Measurements from ENCODE around the gene KRTAP5-8. TPM values are rescaled to one million over a fixed set of nuclear protein-coding genes. Genes with fewer than 3 reads are reported as not detected.

Gene KRTAP5-8, protein sequence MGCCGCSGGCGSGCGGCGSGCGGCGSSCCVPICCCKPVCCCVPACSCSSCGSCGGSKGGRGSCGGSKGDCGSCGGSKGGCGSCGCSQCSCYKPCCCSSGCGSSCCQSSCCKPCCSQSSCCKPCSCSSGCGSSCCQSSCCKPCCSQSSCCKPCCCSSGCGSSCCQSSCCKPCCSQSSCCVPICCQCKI
- not detected in 2 replicates for total RNA-seq

GRCh38 chr11:71537977-71538665 is at the start of gene KRTAP5-8:
Gene KRTAP5-8 (plus strand): TSS chr11:71538025. CDS start chr11:71538056, 31 bp downstream.

DNA sequence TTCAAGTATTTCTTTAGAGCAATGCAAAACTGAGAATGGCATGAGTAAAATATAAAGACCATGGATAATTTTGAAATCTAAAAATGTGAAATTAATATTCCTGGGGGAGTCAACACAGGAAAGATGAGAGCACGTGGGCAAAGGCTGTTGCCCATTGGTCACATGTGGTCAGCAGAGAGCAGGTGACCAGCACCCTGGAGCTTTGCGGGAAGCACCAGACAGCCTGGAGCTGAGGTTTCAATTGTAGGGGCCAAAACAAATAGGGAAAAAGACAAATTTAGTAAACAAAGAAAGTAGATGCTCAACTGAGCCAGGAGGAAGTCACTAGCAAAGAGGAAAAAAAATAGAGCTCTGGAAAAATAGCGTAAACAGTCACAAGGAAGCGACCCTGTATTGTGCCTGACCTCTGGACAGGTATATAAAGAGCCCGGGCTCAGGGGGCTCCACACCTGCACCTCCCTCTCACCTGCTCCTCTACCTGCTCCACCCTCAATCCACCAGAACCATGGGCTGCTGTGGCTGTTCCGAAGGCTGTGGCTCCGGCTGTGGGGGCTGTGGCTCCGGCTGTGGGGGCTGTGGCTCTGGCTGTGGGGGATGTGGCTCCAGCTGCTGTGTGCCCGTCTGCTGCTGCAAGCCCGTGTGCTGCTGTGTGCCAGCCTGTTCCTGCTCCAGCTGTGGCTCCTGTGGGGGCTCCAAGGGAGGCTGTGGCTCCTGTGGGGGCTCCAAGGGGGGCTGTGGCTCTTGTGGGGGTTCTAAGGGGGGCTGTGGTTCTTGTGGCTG is 10.8 kb upstream of the KRTAP5-8 start, which contains the start of gene KRTAP5-7:
Gene KRTAP5-7 (plus strand): TSS at position 472 of the 780 bp plus-strand sequence. CDS start 34 bp downstream, at position 506.

DNA sequence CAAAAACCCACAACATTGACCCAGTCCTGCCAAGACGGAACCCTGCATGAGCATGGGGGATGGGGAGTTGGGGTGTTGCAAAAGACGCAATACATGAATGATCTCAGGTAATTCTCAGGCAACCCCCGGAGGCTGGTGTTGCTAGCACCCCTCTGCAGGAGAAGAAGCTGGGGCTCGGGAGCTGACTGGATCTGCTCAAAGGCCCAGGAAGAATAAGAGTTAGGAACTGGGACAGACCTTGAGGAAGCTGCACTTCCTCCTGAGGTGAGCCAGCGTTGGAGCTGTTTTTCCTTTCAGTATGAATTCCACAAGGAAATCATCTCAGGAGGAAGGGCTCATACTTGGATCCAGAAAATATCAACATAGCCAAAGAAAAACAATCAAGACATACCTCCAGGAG is 10.3 kb downstream of the KRTAP5-8 start, which contains the start of gene KRTAP5-9:
Gene KRTAP5-9 (plus strand): TSS at position 301 of the 400 bp plus-strand sequence. CDS start 238 bp downstream, outside the sequence.

DNA sequence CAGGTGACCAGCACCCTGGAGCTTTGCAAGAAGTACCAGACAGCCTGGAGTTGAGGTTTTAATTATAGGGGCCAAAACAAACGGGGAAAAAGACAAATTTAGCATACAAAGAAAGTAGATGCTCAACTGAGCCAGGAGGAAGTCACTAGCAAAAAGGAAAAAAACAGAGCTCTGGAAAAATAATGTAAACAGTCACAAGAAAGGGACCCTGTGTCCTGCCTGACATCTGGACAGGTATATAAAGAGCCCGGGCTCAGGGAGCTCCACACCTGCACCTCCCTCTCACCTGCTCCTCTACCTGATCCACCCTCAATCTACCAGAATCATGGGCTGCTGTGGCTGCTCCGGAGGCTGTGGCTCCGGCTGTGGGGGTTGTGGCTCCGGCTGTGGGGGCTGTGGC is 27.4 kb downstream of the KRTAP5-8 start, which contains the start of gene KRTAP5-10:
Gene KRTAP5-10 (plus strand): TSS at position 301 of the 400 bp plus-strand sequence. CDS start 25 bp downstream, at position 326.

GRCh38 chr11:71582309-71582895 is 44.6 kb downstream of the KRTAP5-8 start, which contains the start of gene KRTAP5-11:
Gene KRTAP5-11 (minus strand): TSS chr11:71582875. CDS start chr11:71582837, 38 bp downstream.

Small RNA genes lying within 50 kb of the gene (small RNA-seq; reads per million reads assigned to genes)
- gene AP000867.1 (ENCODE audit: low replicate concordance) (not detected), gene KRTAP5-14P (ENCODE audit: low replicate concordance) (not detected)

Other genes with a start within 250 kb of the KRTAP5-8 start
- gene DHCR7, start 89.6 kb upstream of the KRTAP5-8 start, total RNA-seq: 54.8 and 241 TPM in 2 replicates
- 68.9 and 91.0 TPM in 2 replicates for gene NADSYN1, start 84.8 kb upstream of the KRTAP5-8 start, total RNA-seq
- not detected in 2 replicates for gene KRTAP5-7, start 10.8 kb upstream of the KRTAP5-8 start, total RNA-seq
- gene KRTAP5-9, start 10.4 kb downstream of the KRTAP5-8 start, total RNA-seq: not detected in 2 replicates
- not detected in 2 replicates for gene KRTAP5-10, start 27.5 kb downstream of the KRTAP5-8 start, total RNA-seq
- not detected in 2 replicates for gene KRTAP5-11, start 44.9 kb downstream of the KRTAP5-8 start, total RNA-seq